A549 (cell line): ENCODE results near the gene TOP3A. TPM values are rescaled to one million over a fixed set of nuclear protein-coding genes. Genes with fewer than 3 reads are reported as not detected.

ENCODE experiments used
- ATAC-seq, 2 experiments: fragments of 200-7000 bp in 1 of 2; fragments of >200 bp in 1 of 2; cut with Nextera tagmentation in 1 of 2; cut with Tn5 transposase in 1 of 2; 3 replicates each; pipeline versions ENCODE4 v1.8.0 to v1.9.1; 2018 to 2020; ENCODE audit warnings: mild to moderate bottlenecking in 1 of 2, moderate library complexity in 1 of 2
- CTCF ChIA-PET: fragments of 300-600 bp; sonication (Branson Sonifier 250); formaldehyde crosslinking; extraction: SDS; loops from one replicate; lab custom pipeline; 2021; ENCODE audit warnings: antibody characterized with exemption, inconsistent platforms; lab: Yijun Ruan, JAX
- POLR2A ChIA-PET: fragments of 350-600 bp; formaldehyde crosslinking; extraction: SDS; loops from one replicate; lab custom pipeline; 2021; ENCODE audit warnings: antibody characterized with exemption, inconsistent platforms; lab: Yijun Ruan, JAX
- DNase-seq, 2 experiments: peaks; one replicate each; pipeline versions ENCODE4 v3.0.0 to v3.0.0-alpha.2; 2011 to 2016; ENCODE audit warnings: low read depth in 1 of 2, low spot score in 1 of 2
- FAIRE-seq: peaks from 2 replicates; lab custom pipeline; 2011; peaks lifted over from hg19 to GRCh38; lab: Jason Lieb, UNC
- H3K27ac ChIP-seq, 2 experiments: fragments of >200 bp; sonication (Bioruptor Twin); formaldehyde crosslinking; 3 replicates each; pipeline ENCODE4 v1.5.1; 2016 to 2017
- H3K4me1 ChIP-seq: fragments of >200 bp; sonication (Bioruptor Twin); formaldehyde crosslinking; 3 replicates; pipeline ENCODE4 v1.6.1; 2016
- H3K4me2 ChIP-seq: fragments of >200 bp; sonication (Bioruptor Twin); formaldehyde crosslinking; 3 replicates; pipeline ENCODE4 v1.6.1; 2016
- H3K4me3 ChIP-seq: fragments of >200 bp; sonication (Bioruptor Twin); formaldehyde crosslinking; 3 replicates; pipeline ENCODE4 v1.5.1; 2016
- H3K9me3 ChIP-seq: fragments of >200 bp; sonication (Bioruptor Twin); formaldehyde crosslinking; 3 replicates; pipeline ENCODE4 v1.6.1; 2016
- CBX2 ChIP-seq: fragments of 200-600 bp; sonication (generic); IDR thresholded peaks from 2 replicates; pipeline ENCODE4 v1.6.1; 2016; ENCODE audit warnings: low read depth, mild to moderate bottlenecking, borderline replicate concordance
- FOSB ChIP-seq: fragments of 250-450 bp; sonication (Bioruptor Pico); IDR thresholded peaks from 2 replicates; pipeline ENCODE4 v1.5.0; 2020; ENCODE audit warnings: mild to moderate bottlenecking, moderate library complexity
- HOXB13 ChIP-seq: fragments of 250-450 bp; sonication (Bioruptor Pico); IDR thresholded peaks from 2 replicates; pipeline ENCODE4 v1.5.0; 2020; ENCODE audit warnings: low read depth, mild to moderate bottlenecking, moderate library complexity
- HOXB5 ChIP-seq: fragments of 250-450 bp; sonication (Bioruptor Pico); IDR thresholded peaks from 2 replicates; pipeline ENCODE4 v1.5.0; 2020; ENCODE audit warnings: mild to moderate bottlenecking, moderate library complexity
- KDM1A ChIP-seq: fragments of 200-600 bp; sonication (generic); IDR thresholded peaks from 2 replicates; pipeline ENCODE4 v1.6.1; 2016; ENCODE audit warnings: low read depth, mild to moderate bottlenecking
- MAFK ChIP-seq: fragments of 450-650 bp; IDR thresholded peaks from 2 replicates; pipeline ENCODE4 v1.6.1; 2014; ENCODE audit not compliant: partially characterized antibody
- NPAS2 ChIP-seq: fragments of 250-450 bp; sonication (Bioruptor Pico); IDR thresholded peaks from 2 replicates; pipeline ENCODE4 v1.8.0; 2022; ENCODE audit warnings: mild to moderate bottlenecking, moderate library complexity, borderline replicate concordance
- NR3C1 ChIP-seq: fragments of >200 bp; sonication (Bioruptor Twin); formaldehyde crosslinking; IDR thresholded peaks from 3 replicates; pipeline ENCODE4 v1.6.1; 2017
- POLR2AphosphoS2 ChIP-seq: conservative IDR thresholded peaks from 2 replicates; pipeline ENCODE4 v1.6.1; 2012; ENCODE audit warnings: low read length, improper control_type of control experiment, inconsistent platforms
- RARB ChIP-seq: fragments of 250-450 bp; sonication (Bioruptor Pico); IDR thresholded peaks from 2 replicates; pipeline ENCODE4 v1.8.0; 2021; ENCODE audit warnings: mild to moderate bottlenecking, moderate library complexity
- SREBF2 ChIP-seq: fragments of 450-650 bp; IDR thresholded peaks from 2 replicates; pipeline ENCODE4 v1.6.1; 2014; ENCODE audit warnings: mild to moderate bottlenecking, moderate library complexity
- WGBS: methylation state at CpG from one replicate; pipeline ENCODE4 v1.1.6; 2017; ENCODE audit errors: missing lambda C conversion rate; 5-methylcytosine and 5-hydroxymethylcytosine counted together
- polyA plus RNA-seq, 4 experiments: library from polyadenylated mRNA; depleted of rRNA in 3 of 4; stranded (reverse); fragments of >200 nt; fragmentation: RNase III in 1 of 4; extraction: RNeasy Plus Mini Kit Qiagen cat#74134 plus additional on column Dnase treatment in 1 of 4; gene quantifications; 2 replicates in 3 of 4; 3 replicates in 1 of 4; pipeline ENCODE4 v1.2.3, GENCODE V29; 2011 to 2017
- TF ChIP-seq, protein P1 (sequence below): IDR thresholded peaks from 2 replicates; pipeline ENCODE4 v1.6.1; 2012
- TF ChIP-seq, protein P2 (sequence below): fragments of 450-650 bp; IDR thresholded peaks from 2 replicates; pipeline ENCODE4 v1.6.1; 2014; ENCODE audit warnings: antibody characterized with exemption
- TF ChIP-seq, protein P3 (sequence below): fragments of >200 bp; sonication (Bioruptor Twin); formaldehyde crosslinking; IDR thresholded peaks from 3 replicates; pipeline ENCODE4 v1.5.1; 2016
- TF ChIP-seq, protein P4 (sequence below): fragments of >200 bp; sonication (Bioruptor Twin); formaldehyde crosslinking; IDR thresholded peaks from 2 replicates; pipeline ENCODE4 v1.6.1; 2016
- TF ChIP-seq, protein P5 (sequence below): fragments of 250-450 bp; sonication (Bioruptor Pico); IDR thresholded peaks from 2 replicates; pipeline ENCODE4 v1.5.0; 2021; ENCODE audit warnings: mild to moderate bottlenecking, moderate library complexity, borderline replicate concordance
- TF ChIP-seq, protein P6 (sequence below): IDR thresholded peaks from 2 replicates; pipeline ENCODE4 v1.6.1; 2012

The TOP3A gene
- polyA plus RNA-seq, 2 of the 4 experiments (the other 2 are of a cell fraction) = 29.0 to 29.3 TPM

DNA sequence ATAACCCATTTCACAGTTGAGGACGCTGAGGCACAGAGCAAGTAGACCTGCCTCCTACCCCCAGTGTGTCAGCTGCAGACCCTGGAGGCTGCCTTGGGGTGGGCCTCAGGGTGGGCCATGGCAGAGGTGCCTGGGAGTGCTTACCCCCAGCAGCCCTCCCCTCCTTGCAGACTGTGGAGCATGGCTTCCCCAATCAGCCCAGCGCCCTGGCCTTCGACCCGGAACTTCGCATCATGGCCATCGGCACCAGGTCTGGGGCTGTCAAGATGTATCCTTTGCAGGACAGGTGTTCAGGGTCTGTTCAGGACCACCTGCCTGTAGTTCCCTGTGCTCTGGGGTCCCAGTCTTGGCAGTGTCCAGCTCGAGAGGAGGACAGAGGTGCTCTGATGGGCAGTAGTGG, 85.0 kb downstream of the TOP3A start:
- CTCF ChIA-PET = interaction anchor here (1.0 to 12.1 kb wide), 6 partner anchors 12 to 117 kb away, joined by 3 to 103 read pairs (median 4); no protein-coding TSS in a partner anchor
- Histone ChIP-seq H3K9me3 (no peaks in the 10 kb centered on the region), H3K4me3 (no peak overlapping the region), H3K27ac (no peak overlapping the region), H3K4me1 (peaks cover 9% of the 10 kb centered on the region), H3K4me2 (no peak overlapping the region)
- 90% methylated on average over 7 of the region's 7 CpGs for WGBS
- POLR2A ChIA-PET = no interaction called here
- no peak for ATAC-seq
- TF ChIP-seq MAFK = no peak
- TF ChIP-seq, protein P1, sequence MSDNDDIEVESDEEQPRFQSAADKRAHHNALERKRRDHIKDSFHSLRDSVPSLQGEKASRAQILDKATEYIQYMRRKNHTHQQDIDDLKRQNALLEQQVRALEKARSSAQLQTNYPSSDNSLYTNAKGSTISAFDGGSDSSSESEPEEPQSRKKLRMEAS = no peak
- TF ChIP-seq NPAS2 (CRISPR knock-in tag) = no peak
- TF ChIP-seq, protein P2, sequence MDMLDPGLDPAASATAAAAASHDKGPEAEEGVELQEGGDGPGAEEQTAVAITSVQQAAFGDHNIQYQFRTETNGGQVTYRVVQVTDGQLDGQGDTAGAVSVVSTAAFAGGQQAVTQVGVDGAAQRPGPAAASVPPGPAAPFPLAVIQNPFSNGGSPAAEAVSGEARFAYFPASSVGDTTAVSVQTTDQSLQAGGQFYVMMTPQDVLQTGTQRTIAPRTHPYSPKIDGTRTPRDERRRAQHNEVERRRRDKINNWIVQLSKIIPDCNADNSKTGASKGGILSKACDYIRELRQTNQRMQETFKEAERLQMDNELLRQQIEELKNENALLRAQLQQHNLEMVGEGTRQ = no peak
- no peak for DNase-seq
- no peak for FAIRE-seq

DNA sequence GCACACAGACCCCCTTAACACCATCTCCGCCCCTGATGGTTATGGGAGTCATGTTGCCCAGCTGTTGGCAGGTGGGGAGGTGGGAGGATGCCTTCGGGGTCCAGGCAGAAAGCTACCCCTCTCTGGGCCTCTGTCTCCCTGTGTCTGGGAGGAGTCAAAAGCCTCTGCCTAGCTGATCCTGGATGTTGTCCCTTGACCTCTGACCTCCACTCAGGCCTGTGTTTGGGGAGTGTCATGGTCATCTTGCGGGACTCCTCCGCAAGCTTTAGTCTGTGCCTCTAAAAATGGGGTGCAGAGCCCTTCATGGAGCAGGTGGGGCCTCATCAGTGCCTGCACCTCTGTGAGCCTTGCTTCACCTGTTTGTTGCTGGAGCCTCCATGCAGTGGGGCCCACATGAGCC, 85.5 kb downstream of the TOP3A start:
- H3K4me3 ChIP-seq = no peak overlapping the region
- DNase-seq (no peak), FAIRE-seq (no peak), ATAC-seq (no peak)
- POLR2A ChIA-PET = no interaction called here
- 84% methylated on average over 4 of the region's 4 CpGs for WGBS
- no peak overlapping the region for H3K4me2 ChIP-seq
- H3K27ac ChIP-seq = no peak overlapping the region
- TF ChIP-seq POLR2AphosphoS2 (no peak), HOXB13 (no peak), CBX2 (no peak), NR3C1 (no peak)
- TF ChIP-seq, protein P3, sequence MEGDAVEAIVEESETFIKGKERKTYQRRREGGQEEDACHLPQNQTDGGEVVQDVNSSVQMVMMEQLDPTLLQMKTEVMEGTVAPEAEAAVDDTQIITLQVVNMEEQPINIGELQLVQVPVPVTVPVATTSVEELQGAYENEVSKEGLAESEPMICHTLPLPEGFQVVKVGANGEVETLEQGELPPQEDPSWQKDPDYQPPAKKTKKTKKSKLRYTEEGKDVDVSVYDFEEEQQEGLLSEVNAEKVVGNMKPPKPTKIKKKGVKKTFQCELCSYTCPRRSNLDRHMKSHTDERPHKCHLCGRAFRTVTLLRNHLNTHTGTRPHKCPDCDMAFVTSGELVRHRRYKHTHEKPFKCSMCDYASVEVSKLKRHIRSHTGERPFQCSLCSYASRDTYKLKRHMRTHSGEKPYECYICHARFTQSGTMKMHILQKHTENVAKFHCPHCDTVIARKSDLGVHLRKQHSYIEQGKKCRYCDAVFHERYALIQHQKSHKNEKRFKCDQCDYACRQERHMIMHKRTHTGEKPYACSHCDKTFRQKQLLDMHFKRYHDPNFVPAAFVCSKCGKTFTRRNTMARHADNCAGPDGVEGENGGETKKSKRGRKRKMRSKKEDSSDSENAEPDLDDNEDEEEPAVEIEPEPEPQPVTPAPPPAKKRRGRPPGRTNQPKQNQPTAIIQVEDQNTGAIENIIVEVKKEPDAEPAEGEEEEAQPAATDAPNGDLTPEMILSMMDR = no peak
- TF ChIP-seq, protein P4, sequence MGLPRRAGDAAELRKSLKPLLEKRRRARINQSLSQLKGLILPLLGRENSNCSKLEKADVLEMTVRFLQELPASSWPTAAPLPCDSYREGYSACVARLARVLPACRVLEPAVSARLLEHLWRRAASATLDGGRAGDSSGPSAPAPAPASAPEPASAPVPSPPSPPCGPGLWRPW = no peak
- peaks cover 11% of the 10 kb centered on the region for H3K4me1 ChIP-seq
- CTCF ChIA-PET = interaction anchor here (1.1 to 12.1 kb wide), 4 partner anchors 11 to 118 kb away, joined by 3 to 103 read pairs (median 20); no protein-coding TSS in a partner anchor
- no peaks in the 10 kb centered on the region for H3K9me3 ChIP-seq

DNA sequence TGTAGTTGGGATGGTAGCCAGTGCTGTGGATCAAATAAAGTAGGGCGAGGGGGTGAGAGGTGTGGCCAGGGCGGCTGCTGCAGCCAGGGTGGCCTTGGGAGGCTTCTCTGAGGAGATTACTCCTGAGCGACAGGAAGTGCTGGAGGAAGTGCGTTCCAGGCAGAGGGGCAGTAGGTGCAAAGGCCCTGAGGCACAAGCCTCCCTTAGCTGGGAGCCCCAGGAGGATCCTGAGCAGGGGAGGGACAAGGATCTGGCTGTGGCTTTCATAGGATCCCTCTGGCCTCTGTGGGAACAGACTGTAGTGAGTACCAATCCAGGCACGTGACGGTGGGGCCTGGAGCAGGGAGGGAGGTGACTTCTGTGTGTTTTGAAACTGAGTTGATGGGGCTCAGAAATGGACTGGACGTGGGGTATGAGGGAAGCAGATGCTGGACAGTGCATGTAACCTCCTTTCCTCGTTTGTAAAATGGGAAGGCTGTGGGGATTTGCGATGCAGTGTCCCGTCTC, 86.6 kb downstream of the TOP3A start:
- 0 out of 2 replicates have a peak, but pooled peaks have one; percentile 24 for TF ChIP-seq KDM1A
- no peak for TF ChIP-seq RARB
- no peak for FAIRE-seq
- CTCF ChIA-PET = interaction anchor here (1.6 kb wide), 1 partner anchor 19 kb away, joined by 6 read pairs; no protein-coding TSS in a partner anchor
- Histone ChIP-seq H3K4me1 (peaks cover 11% of the 10 kb centered on the region), H3K9me3 (no peaks in the 10 kb centered on the region), H3K4me3 (no peak overlapping the region), H3K27ac (no peak overlapping the region), H3K4me2 (no peak overlapping the region)
- WGBS = 83% methylated on average over 10 of the region's 10 CpGs
- POLR2A ChIA-PET = no interaction called here
- no peak for DNase-seq
- ATAC-seq = no peak

DNA sequence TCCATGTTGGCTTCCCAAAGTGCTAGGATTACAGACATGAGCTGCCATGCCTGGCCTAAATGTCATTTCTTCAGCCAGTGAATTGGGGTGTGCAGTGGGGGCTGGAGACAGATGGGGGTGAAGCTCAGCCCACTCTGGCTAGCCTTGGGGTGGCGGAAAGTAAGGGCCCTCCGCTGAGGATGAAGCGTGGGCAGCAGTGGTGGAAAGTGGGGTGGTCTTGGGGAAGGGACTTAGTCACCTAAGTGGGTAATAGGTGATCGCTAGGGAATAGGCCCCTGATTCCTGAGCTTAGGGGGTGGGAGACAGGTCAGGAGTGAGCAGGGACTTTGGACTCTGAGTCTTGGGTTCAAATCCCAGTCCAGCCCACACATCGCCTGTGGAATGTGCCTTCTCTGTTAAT, 87.2 kb downstream of the TOP3A start:
- FAIRE-seq (no peak), ATAC-seq (no peak), DNase-seq (no peak)
- Histone ChIP-seq H3K4me3 (no peak overlapping the region), H3K4me2 (no peak overlapping the region), H3K4me1 (peaks cover 11% of the 10 kb centered on the region), H3K27ac (no peak overlapping the region), H3K9me3 (no peaks in the 10 kb centered on the region)
- CTCF ChIA-PET = interaction anchor here (1.1 to 1.6 kb wide), 3 partner anchors 10 to 36 kb away, joined by 4 to 8 read pairs (median 6); no protein-coding TSS in a partner anchor
- POLR2A ChIA-PET = no interaction called here
- 91% methylated on average over 5 of the region's 5 CpGs for WGBS
- TF ChIP-seq SREBF2 (no peak), FOSB (no peak), HOXB5 (CRISPR knock-in tag) (no peak)
- TF ChIP-seq, protein P5, sequence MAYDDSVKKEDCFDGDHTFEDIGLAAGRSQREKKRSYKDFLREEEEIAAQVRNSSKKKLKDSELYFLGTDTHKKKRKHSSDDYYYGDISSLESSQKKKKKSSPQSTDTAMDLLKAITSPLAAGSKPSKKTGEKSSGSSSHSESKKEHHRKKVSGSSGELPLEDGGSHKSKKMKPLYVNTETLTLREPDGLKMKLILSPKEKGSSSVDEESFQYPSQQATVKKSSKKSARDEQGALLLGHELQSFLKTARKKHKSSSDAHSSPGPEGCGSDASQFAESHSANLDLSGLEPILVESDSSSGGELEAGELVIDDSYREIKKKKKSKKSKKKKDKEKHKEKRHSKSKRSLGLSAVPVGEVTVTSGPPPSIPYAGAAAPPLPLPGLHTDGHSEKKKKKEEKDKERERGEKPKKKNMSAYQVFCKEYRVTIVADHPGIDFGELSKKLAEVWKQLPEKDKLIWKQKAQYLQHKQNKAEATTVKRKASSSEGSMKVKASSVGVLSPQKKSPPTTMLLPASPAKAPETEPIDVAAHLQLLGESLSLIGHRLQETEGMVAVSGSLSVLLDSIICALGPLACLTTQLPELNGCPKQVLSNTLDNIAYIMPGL = no peak
- TF ChIP-seq, protein P6, sequence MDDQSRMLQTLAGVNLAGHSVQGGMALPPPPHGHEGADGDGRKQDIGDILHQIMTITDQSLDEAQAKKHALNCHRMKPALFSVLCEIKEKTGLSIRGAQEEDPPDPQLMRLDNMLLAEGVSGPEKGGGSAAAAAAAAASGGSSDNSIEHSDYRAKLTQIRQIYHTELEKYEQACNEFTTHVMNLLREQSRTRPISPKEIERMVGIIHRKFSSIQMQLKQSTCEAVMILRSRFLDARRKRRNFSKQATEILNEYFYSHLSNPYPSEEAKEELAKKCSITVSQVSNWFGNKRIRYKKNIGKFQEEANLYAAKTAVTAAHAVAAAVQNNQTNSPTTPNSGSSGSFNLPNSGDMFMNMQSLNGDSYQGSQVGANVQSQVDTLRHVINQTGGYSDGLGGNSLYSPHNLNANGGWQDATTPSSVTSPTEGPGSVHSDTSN = no peak
